CD4-positive, alpha-beta T cell treated with Interleukin-21 for 1 hour (primary cell): ENCODE data around the gene KCNMA1.

Experiments
- DNase-seq: peaks from one replicate; pipeline ENCODE4 v3.0.0-alpha.2; 2020

KCNMA1 gene

DNA sequence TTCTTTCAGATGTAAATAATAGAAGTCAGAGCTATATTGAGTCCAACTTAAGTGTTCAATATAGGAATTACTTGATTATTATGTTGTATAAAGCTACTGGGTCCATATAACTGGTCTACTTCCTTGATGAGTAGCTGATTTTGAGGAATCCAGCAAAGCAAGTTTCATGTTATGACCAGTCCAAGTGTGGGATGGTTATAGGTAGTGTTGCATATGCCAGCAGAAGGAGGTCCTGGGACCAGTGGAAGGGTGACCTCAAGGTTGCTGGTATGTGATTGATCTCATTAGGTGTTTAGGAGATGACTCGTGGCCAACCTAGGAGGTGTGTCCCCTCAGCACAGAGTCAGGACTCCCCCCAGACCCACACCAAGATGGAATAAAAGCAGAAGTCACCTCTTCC lies 551.5 kb downstream of the KCNMA1 start:
- DNase-seq, result no peak

DNA sequence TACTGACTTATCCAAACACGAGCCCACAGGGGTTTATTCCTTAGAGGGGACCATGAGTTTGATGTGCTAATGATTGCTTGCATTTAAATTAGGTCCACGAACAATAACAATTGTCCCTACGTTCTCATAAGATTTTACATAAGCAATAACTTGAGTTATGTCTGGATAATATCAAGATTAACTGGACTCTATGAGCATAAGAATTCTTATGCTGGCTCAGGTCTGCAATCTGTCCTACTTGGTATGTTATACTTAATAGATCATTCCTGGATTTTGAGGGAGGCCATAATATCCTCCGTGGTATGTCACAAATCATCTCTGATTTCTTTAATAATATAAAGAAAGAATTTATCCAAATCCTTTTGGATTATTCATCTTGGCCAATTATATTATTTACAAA lies 552.3 kb downstream of the KCNMA1 start:
- DNase-seq, result no peak

DNA sequence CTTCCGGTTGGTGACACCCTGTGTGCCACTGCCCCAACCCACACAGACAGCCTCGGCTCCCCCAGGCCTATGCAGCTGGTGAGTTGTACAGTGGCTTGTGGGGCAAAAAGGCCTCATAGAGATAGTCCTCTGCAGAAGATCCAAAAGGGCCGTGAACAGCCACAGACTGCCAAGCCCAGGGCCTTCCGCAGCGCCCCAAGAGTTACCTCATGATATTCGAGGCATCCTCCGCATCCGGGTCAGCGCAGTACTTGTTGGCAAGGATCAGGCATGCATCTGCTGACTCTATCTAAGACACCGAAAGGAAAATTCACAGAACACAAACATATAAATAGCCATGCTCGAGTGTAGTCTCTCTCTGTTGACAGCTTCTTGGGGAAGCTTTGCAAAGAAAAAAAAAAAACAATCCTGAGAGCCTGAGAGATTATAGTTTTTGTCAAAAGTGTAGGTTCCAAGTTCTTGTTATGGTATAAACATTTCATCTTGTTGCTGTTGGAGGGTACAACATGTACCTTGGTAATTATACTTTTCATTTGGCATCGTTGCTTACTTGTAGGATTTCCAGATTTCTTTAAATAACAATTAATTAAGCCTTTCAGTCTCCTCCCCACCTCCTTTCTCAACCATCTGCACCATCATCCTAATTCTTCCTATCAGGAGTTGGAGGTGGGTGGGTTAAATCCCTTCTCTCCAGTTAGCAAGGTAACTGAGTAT lies 553.0 kb downstream of the KCNMA1 start:
- no peak for DNase-seq

DNA sequence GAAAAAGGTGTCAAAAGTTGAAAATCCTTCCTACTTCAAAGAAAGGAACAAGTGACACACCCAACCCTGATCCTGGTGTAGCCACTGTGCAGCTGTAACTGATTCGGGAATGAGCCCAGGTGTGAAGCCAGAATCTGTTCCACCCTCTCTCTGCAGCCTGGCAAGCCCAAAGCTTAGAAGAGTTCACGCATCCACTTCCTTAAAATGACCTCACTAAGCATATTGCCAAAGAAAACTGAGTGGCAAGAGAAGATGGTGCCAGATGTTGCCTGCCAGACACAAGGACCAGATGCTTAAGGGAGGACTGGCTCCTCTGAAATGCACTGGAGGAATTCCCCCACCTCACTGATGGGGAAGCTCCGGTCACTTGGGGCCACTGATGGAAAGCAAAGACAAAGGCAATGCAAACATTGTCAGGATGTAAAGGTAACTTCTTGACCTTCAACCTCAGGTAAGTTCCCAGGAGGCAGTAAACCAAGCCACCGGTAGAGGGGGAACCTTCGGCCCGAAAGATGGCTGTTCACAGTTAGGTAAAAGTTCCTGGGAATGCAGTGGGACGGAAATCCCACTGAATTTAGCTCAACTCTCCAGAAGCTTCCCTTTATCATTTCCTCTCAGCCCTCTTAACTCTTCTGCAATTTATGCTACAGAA lies 554.9 kb downstream of the KCNMA1 start:
- DNase-seq, result no peak

DNA sequence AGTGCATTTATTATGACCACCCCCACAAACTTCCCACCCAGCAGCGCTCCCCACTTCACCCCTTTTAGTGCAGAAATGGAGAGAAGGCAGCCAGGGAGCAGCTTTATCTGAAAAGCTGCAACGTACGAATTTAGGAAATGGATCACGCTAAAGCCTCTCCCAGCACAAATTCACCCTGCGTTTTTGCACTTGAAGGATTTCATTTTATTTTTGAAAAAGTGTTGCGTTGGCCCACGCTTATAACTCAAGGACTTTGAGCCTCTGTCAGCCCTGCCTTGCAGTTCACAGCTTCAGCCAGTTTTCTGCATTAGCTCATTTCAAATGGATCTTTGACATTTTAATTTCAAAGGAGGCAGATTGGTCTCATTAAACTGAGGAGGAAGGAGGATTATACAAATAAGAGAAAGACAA lies 556.1 kb downstream of the KCNMA1 start:
- no peak for DNase-seq

DNA sequence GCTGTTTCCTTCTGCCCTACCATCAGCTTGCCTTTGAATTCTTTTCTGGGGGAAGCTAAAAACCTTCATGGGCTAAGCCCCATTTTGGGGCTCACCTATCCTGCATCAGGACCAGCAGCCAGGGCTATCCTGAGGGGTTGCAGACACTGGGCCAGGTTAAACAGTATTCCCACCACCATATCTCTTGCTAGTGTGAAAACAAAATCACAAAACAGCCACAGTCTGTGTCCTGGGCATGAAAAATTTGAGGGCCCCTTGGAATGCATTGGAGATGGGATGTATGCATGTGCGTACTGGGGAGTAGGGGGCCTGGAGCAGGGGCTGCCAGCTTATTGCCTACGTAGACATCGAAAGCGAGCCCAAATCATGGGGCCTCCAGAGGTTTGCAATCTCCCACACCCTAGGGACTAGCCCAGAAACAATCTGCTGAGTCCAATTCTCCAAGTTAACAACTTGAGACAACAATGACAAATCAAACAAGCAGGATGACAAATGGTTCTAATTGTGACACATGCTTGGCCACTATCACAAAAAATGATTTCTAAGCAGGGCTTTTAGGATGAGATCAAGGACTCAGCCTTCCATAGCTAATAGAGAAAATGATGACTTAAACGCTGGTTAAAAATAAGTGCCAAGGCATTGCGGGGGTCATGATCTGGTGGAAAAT lies 557.1 kb downstream of the KCNMA1 start:
- DNase-seq, result no peak

DNA sequence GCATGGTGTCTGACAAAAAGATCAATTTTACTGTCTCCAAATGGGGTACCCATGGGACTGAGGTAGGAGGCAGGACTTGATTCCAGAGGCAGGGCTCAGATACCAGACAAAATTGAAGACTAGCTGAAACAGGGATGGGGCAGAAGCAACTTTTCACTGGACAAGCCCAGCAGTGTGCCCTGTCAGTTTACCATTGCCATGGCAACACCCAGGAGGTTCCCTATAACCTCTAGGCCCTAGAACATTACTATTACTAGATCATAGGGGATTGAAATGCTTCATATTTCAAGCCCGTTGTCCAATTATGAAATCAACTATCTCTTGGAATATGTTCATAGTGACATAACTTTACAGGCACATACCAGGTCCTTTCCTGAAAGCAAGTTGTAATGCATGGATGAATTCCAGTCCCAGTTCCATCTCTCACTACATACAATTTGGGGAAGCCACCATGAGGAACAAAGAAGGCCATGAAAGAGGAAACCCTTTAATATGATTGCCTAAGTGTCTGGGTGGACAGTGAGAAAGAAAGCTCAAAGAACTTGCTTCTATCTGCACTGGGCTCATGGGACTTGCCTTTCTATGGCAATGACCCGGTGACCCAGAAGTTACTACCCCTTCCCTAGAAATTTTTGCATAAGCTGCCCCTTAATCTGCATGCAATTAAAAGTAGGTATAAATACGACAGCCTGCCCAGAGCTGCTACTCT lies 557.9 kb downstream of the KCNMA1 start:
- DNase-seq, result no peak

DNA sequence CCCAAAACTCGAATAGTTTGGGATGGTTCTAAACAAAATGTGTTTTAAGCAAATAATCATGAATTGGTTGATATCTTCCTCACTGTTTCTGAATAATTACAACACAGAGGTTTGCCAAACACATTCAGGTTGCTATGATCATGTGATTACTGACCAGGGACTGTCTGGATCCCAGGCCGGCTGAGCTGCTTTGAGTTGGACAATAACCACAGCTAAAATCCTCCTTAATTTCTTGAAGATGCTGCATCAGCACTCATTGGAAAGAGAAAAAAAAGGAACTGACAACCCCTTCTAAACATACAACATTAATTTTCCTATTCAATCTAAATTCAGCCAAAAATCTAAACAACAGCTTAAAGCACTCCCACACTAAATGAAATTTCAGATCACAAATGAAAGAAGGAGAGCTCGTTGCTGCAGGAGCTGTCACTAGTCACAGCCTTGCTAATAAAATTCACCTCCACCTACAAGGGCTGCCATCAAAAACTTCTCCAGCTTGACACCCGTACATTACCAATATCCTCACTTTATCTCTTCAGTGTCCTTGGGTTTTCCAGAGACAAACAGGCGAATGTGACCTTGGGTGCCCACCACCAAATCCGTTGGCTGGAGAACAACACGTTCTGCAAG lies 560.2 kb downstream of the KCNMA1 start:
- DNase-seq, result no peak

DNA sequence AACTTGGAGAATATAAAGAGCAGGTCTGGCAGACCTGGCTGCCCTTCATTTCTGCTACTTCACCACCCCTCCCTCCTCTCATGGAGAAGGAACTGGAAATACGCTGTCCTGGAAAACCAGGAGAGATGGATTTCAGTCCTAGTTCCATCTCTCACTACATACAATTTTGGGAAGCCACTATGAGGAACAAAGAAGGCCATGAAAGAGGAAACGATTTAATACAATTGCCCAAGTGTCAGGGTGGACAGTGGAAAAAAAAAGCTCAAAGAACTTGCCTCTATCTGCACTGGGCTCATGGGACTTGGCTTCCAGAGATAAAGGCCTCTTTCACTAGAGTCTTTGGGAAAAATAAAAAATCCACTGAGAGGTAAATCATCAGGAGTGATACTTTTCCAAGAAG lies 561.7 kb downstream of the KCNMA1 start:
- DNase-seq, result no peak

DNA sequence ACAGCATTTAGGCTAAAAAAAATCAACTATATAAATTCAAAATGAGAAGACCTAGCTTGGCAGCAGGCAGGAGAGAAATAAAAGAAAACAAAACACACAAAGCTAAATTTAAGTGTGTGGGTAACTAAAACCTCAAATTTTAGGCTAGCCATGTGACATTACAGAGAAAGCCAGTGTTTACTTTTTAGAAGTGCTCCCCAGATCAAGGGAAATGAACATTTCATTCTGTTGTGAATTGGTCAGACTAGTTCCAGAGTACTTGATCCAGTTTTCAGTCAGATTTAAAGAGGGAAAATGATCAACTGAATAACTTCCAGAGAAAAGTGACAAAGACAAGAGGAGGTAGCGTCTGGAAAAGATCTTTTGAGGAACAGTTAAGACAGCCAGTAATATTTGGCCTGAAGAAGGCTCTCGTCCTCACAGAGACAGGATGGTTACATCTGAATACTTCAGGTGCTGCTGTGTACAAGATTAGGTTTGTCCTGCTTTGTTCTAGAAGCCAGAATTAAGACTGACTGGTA lies 563.4 kb downstream of the KCNMA1 start:
- DNase-seq, result no peak

DNA sequence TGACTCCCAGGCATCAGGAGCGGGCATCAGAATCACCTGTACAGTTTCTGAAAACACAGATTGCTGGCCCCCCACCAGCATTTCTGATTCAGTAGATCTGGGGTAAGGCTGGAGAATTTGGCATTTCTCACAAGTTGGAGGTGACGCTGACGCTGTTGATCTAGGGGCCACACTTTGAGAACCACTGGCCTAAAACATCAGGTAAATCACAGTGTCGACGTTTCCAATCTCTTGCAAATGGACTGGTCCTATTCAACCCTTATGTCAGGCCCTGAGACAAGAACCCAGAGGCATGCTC lies 564.0 kb downstream of the KCNMA1 start:
- DNase-seq, result no peak

DNA sequence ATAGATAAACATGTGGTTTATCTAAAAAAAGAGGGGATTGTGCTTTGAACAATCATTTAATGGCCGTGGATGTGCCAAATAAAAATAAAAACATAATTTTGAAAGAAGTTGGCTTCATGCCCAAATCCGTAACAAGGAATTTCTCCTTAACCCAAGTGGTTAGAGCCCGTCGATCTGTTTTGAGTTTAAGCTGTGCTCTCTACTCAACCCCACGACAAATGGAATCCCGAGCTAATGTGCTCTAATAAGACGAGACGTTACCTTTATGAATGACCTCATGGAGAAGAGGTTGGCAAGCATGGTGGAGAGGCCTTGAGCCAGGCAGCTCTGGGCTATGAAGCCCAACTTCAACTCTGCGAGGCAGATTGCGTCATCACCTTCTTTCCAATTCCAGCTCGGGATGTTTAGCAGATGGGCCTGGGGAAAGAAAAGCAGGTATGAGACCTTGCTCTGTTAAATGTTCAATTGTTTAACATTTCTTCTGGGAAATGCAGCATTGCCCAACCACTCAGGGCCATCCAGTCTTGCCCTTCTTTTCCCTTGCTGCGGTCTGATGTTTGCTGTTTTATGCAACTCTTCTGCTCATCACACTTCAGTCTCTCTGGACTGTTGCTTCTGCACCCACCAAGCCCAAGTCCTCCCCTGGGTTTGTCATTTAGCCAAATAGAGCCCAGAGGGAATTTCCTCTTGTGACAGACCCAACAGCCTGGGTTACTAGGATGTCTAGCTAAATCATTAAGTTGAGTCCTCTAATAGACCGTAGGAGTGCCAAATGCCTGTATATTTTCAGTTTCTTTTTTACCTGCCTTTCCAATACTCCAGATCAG lies 564.6 kb downstream of the KCNMA1 start:
- no peak for DNase-seq

DNA sequence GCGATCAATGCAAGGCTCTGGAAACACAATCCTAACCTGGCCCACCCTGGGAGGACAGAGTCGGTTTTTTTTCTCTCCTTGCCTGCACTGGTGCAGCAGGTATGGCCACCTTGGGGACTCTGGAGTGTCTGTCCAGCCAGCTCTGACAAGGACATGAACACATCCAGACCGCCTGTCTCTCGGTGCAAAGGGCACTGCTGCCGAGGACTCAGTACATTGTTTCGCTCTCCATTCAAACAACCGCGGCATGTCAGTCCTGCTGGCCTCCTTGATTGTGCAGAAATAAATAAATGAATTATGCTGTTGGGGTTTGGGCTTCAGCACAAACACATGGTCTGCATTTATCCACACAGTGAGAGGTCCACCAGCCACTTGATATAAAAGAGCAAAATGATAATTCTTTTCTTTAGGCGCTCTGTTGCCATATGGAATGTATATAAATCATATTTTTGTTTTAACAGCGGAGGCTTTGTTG lies 565.2 kb downstream of the KCNMA1 start:
- no peak for DNase-seq

DNA sequence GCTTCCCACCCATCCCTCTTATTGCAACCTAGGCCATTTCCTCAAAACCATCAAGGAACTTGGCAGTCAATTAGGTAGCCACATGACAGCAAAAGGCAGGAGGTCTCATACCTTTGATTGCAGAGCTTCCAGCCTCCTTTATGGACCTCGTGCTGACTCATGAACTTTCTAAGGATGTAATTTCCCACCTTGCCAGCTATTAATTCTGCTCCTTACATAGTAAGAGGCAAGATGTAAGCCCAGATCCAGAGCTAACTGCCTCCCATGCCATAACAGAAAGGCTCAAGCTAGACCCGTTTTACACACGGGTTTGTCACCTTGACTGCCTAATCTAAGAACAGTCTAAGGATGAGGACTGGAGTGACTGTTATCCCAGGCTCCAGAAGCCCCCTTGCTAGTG lies 565.7 kb downstream of the KCNMA1 start:
- no peak for DNase-seq

DNA sequence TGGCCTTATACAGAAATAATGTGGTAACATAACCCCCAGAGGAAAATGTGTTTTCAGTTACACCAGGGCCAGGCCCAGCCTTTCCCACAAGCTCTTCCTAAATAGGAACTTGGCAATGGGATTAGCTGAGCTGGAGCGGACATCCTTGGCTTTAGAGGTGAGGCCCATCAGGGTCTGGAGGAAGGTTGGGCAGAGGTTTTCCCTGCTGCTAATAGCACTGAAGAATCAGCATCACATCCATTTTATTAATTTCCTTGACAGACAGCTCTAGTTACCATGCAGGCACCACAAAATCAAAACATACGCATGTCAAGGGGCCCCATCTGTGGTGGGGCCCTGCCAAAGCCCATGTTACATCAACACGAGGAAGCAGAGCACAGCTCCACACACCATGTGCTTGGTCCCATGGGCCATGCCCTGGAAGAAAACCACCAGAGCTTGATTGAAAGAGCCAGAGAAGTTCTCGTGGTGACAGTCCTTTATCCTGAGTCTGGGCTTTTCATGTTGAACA lies 566.6 kb downstream of the KCNMA1 start:
- no peak for DNase-seq

DNA sequence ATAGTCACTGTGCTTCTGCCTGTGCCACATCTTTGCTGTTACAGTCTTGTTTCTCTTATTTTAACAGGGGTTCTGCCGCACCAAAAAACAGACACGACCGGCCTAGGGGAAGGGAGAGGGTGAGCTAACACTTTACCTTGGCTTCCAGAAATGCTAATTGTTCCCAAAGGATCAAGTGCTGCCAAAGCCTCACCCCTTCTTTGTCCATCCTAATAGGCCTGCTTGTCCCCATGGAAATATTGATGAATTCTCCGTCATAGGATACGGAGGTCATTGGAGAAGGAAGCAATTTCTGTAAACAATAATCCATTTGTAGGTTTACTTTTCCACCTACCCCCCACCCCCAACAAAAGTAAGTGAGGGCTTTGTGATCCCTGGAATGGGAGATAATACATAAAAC lies 567.3 kb downstream of the KCNMA1 start:
- no peak for DNase-seq

DNA sequence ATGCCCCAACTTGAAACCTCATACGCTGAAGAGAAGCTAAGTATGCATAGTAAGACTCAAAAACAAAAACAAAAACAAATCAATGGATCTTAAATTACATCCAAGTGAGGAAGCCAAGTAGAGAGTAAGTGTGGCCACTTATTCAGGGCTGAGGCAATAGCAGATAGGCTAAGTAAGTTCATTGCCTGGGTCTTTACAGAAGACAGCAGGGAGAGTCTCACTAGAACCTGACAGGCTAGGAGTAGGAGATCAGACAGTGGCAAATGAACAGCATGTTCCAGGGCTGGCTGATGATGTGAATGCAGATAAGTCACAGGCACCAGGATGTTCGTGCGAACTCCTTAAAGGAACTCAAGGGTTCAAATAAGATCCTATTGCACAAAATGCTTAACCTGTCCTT lies 568.6 kb downstream of the KCNMA1 start:
- no peak for DNase-seq

DNA sequence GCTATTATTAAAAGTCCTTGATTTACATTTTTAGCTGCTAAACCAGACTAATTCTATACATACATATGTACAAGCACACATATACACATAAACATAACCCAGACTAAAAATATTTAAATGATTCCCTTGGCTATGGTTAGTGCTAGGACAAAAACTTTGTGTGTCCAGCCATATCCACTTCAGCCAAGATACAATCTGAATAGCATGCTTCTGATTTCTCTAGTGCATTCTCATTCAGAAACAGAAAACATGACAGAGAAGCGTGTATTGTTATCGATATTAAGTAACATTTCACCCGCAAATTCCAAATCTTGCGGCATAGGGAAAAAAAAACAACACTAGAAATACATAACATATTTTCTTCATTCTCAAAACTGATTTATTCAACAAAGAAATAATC lies 569.3 kb downstream of the KCNMA1 start:
- DNase-seq, result no peak

DNA sequence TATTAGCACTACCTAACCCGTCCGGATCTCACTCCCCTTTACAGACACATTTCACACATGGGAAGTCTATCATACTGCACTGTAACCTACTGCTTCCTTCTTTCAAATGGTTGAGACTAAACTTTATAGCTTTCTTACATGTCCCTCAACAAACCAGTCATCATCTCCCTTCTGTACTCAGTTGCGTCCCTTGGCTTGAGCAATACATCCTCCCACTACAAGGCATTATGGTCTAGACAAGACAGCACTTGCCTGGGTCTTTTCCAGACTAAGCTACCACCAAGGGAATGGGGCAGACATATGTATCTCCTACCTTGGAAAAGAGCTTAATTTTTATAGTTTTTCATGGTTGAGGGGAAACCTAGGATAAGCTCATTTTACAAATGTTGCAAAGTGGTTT lies 575.2 kb downstream of the KCNMA1 start:
- no peak for DNase-seq

DNA sequence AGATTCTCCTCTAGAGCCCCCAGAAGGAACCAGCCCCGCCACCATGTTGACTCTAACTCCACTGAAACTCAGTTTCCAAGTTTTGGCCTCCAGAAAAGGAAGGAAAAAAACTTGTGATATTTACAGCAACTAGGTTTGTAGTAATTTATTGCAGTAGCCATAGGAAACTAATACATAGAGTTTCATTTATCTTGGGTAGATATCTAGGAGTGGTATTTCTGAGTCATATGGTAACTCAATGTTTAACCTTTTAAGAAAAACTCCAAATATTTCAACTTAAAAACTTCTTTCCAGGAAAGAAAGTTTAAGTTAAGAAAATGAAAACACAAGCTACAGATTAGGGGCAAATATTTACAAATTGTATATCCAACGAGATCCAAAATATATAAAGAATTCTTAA lies 576.7 kb downstream of the KCNMA1 start:
- DNase-seq, result no peak

DNA sequence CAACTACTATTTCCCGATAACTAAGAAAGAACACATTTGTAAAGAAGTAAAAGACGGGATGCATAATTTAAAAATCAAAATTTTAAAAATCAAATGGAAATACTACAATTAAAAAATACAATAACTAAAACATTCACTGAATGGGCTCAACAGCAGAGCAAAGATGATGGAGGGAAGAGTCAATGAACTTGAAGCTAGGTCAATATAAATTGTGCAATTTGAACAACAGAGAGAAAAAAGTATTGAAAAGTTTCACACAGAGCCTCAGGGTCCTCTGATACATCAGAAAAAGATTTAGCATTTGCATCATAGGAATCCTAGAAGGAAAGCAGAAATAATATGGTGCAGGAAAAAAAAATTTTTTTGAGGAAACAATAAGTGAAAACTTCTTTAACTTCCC lies 581.0 kb downstream of the KCNMA1 start:
- DNase-seq, result no peak

DNA sequence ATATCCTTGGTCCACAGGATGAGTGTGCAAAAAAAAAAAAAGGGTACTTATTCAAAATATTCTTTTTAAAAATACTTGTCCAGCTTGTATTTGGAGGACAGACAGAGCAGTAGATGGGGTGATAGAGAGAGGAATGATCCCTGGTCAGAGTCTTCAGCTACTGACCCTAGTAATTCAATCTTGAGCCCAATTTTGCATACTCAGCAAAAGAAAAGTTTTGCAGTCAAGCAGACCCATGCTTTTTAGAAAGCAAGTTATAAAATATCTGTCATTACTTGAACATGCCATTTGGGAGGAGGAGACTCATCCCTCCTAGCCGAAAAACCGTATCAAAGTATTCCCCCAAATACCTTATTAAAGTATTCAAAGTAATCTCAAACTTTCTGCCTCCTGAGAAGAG lies 585.0 kb downstream of the KCNMA1 start:
- DNase-seq, result no peak
